Osteocyte (in vitro differentiated cells): ENCODE measurements around the gene ABHD1. TPM values are rescaled to one million over a fixed set of nuclear protein-coding genes. Genes with fewer than 3 reads are reported as not detected.

ENCODE experiments used
- DNase-seq: peaks from one replicate; pipeline ENCODE4 v3.0.0; 2021; ENCODE audit warnings: mixed read lengths; ENCODE audit not compliant: unreplicated experiment; ENCODE audit errors: extremely low spot score
- H3K27ac Mint-ChIP-seq: one replicate; pipeline ENCODE4 v1.8.0; 2021; ENCODE audit warnings: mild to moderate bottlenecking, mixed read lengths; ENCODE audit not compliant: unreplicated experiment
- H3K27me3 Mint-ChIP-seq: one replicate; pipeline ENCODE4 v1.8.0; 2021; ENCODE audit warnings: mixed read lengths; ENCODE audit not compliant: unreplicated experiment
- H3K36me3 Mint-ChIP-seq: one replicate; pipeline ENCODE4 v1.8.0; 2021; ENCODE audit warnings: mixed read lengths; ENCODE audit not compliant: unreplicated experiment
- H3K4me1 Mint-ChIP-seq: one replicate; pipeline ENCODE4 v1.8.0; 2021; ENCODE audit warnings: mixed read lengths; ENCODE audit not compliant: unreplicated experiment
- H3K4me3 Mint-ChIP-seq: one replicate; pipeline ENCODE4 v1.8.0; 2021; ENCODE audit warnings: mild to moderate bottlenecking, moderate library complexity, mixed read lengths; ENCODE audit not compliant: unreplicated experiment
- H3K9me3 Mint-ChIP-seq: one replicate; pipeline ENCODE4 v1.8.0; 2021; ENCODE audit warnings: mixed read lengths; ENCODE audit not compliant: unreplicated experiment
- CTCF ChIP-seq: fragments of 200-600 bp; sonication (generic); IDR thresholded peaks from 2 replicates; pipeline ENCODE4 v1.5.0; 2021; ENCODE audit warnings: antibody characterized with exemption, mild to moderate bottlenecking, moderate library complexity
- total RNA-seq: library from RNA; stranded (reverse); gene quantifications from 2 replicates; pipeline ENCODE4 v1.2.1, GENCODE V29; 2021

ABHD1 gene
- total RNA-seq, 1 donor from 2014 or later = 0.48 TPM

GRCh38 chr2:27095745-27096651 lies 27.6 kb upstream of the ABHD1 start:
- no peak overlapping the region for H3K27ac Mint-ChIP-seq
- peak overlapping the region; percentile 59 for H3K4me3 Mint-ChIP-seq
- DNase-seq = peak; percentile 79
- TF ChIP-seq CTCF = no peak
- peaks cover 4% of the 10 kb centered on the region for H3K4me1 Mint-ChIP-seq
- H3K27me3 Mint-ChIP-seq = no peaks in the 10 kb centered on the region
- no peaks in the 10 kb centered on the region for H3K9me3 Mint-ChIP-seq
- no peaks in the 10 kb centered on the region for H3K36me3 Mint-ChIP-seq

- peaks cover 3% of the 10 kb centered on the region for H3K27me3 Mint-ChIP-seq
- no peak overlapping the region for H3K27ac Mint-ChIP-seq
- no peak for TF ChIP-seq CTCF
- H3K9me3 Mint-ChIP-seq = no peaks in the 10 kb centered on the region
- H3K4me1 Mint-ChIP-seq = peaks cover 4% of the 10 kb centered on the region
- H3K36me3 Mint-ChIP-seq = no peaks in the 10 kb centered on the region
- no peak for DNase-seq
- no peak overlapping the region for H3K4me3 Mint-ChIP-seq
Observed at GRCh38 chr2:27096748-27097297, 26.8 kb upstream of the ABHD1 start.

- H3K27me3 Mint-ChIP-seq = peaks cover 5% of the 10 kb centered on the region
- H3K36me3 Mint-ChIP-seq = no peaks in the 10 kb centered on the region
- TF ChIP-seq CTCF = no peak
- no peak overlapping the region for H3K27ac Mint-ChIP-seq
- DNase-seq = no peak
- H3K9me3 Mint-ChIP-seq = no peaks in the 10 kb centered on the region
- H3K4me1 Mint-ChIP-seq = peaks cover 4% of the 10 kb centered on the region
- H3K4me3 Mint-ChIP-seq = no peak overlapping the region
Observed at GRCh38 chr2:27097341-27097740, 26.3 kb upstream of the ABHD1 start.

GRCh38 chr2:27099334-27099955 lies 24.2 kb upstream of the ABHD1 start:
- H3K27me3 Mint-ChIP-seq = peaks cover 9% of the 10 kb centered on the region

More at GRCh38 chr2:27099334-27099955, 24.2 kb upstream of the ABHD1 start:
- Mint-ChIP-seq H3K36me3 (no peaks in the 10 kb centered on the region), H3K9me3 (no peaks in the 10 kb centered on the region), H3K4me3 (no peak overlapping the region), H3K4me1 (peaks cover 4% of the 10 kb centered on the region), H3K27ac (no peak overlapping the region)
- no peak for TF ChIP-seq CTCF
- DNase-seq = no peak
